Central memory CD4-positive, alpha-beta T cell (primary cell): ENCODE measurements around the gene CD6.

Experiments
- DNase-seq: peaks from one replicate; pipeline ENCODE4 v3.0.0; 2022

The CD6 gene

DNA sequence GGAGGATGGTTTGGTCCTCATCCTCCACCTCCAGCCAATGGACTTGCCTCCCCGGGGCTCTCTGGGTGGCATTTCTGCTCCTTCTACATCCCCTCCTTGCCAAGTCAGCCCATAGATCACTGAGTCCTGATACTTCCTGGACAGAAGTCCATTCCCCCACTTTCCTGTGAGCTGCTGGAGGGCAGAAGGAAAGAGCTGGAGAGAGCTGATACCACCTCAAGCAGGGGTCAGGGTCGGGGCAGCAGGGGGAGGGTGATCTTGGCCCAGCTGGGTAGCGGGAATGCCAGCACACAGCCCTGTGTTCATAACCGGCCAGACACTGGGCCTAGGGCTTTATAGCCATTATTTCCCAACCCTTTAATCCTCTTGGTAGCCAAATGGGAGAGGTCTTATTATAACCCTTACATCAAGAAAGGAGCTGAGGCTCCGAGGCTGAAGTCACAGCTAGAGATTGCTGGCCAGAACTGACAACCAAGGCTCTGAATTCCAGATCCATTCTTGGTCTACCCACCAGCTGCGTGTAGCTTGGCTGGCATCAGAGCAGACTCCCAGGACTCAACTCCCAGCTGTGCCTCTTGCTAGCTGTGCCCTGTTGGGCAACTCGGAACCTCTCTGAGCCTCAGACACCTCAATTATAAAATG, 39.9 kb downstream of the CD6 start:
- DNase-seq, result no peak

DNA sequence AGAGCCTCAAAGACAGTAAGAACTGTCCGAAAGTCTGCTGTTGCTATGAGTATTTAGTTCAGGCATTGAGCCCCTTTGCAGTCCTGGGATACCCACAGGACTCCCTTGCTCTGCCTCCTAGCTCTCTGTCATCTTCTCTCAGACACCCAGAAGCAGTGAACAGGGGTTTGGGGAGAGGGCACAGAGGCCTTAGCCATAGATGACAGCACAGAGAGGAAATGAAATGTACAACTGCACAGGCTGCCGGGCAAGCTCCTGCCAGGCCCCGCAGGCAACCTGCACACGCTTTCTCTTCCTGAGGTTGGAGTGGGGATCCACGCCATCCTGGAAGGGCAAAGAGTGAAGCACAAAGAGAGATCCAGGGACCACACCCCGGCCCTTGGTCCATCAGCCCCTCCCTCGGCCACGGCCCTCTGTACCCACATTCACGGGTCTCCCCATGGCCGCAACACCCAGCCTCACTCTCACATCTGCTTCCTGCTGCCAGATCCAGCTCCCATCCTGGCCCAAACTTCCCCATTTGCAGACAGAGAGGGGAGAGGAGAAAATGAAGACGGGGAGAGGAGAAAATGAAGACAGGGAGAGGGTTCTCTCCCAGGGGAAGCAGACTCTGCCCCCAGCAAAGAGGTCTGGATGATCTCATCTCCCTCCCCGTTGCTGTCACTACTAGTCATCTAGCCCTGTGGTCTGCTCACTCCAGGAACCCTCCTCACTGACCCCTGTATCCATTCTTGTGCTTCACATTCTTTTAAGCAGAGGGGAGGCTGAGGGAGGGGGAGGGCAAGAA, 40.7 kb downstream of the CD6 start:
- DNase-seq, result no peak

DNA sequence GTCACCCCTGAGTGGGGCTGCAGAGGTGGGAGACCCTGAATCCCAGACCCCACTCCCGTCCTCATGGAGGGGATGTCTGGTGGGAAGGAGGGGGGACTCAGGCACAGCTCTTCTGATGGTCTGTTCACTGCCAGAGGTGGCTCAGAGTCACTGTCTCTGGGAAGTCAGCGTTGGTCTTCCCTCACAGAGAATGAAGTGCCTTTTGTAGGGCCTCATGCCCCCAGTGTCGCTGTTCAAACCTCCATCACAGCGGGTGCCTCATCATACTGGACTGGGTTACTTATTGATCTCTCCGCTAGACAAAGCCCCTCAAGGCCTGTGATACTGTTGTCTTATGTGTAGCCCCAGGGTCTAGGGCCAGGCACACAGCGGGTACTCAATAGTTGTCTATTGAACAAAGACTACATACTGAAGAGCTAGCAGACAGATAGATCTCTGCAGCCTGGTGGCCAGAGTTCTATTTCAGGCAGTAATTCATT, 41.3 kb downstream of the CD6 start:
- no peak for DNase-seq

DNA sequence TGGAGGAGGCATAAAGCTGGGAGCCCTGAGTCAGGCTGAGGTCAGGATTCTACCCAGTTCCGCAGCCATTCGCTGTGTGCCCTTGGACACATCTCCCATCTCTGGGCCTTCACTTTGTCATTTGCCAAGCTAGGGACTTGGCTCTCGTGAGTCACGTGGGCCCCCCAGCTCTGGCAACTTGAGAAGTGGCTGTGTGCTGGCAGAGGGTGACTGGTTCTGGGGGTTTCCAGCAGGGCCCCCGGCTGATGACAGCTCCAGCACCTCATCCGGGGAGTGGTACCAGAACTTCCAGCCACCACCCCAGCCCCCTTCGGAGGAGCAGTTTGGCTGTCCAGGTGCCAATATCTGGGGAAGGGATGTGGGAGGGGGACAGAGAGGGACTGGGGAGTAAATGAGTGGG, 46.6 kb downstream of the CD6 start:
- DNase-seq, result no peak

DNA sequence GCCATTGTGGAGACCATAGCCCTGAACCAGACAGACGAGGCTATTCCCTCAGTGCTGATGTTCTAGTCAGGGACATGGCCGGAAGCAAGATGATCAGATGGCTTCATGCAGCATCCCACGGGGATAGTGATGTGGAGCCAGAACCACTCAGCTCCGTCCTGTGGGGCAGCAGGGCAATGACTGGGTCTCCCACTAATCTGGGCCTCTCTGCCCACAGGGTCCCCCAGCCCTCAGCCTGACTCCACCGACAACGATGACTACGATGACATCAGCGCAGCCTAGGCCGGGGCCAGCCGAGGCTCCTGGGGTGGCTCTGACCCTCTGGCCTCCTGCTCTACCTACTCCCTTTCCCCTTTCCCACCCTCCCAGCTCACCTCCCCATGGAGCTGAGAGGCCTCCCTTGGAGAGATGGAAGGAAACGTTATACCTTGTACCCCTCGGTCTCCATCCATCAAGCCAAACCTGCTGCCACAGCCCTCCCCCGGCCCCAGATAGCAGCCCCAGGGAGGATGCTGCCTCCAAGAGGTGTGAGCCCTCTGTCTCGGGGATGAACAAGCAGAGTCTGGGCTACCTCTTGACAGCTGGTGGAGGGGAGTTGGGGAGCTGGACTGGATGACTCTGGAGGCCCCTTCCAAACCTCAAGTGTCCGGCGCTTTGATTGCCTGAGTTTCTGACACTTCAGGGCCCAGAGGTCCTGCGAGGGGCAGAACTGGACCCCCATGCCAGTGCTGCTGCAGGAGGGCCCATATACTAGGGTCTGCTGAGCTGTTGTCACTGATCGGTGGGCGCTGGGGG, 47.8 kb downstream of the CD6 start:
- no peak for DNase-seq

DNA sequence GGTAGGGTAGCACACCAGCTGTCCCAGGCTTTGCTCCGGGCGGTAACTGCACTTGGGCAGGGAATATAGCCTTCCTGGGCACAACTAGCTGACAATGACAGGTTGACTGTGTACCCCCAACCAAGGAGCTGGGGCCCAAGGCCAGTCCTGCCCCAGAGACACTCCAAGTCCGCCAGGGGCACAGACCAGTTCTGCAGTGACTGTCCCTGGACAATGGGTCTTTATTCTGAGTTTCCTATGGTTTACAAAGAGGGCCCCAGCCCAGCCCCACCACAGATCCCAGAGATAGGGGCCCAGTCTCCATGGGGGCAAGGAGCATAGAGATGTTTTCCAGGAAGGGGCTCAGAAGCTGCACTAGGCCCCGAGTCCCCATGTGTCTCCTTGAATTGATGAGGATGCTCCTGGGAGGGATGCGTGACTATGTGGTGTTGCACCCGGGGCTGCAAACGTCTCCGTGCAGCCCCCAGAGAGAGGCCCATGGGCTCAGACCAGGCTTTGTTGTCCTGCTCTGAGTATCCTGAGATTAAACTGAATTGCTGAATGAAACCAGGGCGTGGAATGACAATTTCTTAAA, 48.4 kb downstream of the CD6 start:
- DNase-seq, result no peak

DNA sequence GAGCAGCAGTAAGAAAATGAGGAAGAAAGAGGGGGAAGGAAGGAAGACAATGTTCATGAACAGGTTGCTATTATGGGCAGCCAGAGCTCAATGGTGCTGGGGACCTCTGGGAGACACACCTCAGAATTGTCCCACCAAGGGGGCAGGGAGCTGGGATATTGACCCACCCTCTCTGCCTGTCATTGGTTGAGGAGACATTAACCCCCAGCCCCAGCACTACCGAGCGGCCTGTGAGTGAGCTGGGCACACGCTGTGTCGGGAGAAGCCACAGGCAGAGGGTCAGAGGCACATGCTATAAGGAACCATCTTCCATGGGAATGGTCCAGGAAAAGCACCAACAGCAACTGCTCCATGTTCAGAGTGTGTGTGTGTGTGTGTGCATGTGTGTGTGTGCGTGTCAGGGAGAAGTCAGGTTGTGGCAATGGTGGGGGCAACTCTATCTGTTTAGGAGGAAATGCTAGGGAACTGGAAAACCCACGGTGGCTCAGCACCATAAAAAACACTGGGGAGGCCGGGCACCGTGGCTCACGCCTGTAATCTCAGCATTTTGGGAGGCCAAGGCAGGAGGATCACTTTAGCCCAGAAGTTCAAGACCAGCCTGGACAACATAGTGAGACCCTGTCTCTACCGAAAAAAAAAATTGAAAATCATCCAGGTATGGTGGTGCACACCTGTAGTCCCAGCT, 49.2 kb downstream of the CD6 start:
- no peak for DNase-seq

DNA sequence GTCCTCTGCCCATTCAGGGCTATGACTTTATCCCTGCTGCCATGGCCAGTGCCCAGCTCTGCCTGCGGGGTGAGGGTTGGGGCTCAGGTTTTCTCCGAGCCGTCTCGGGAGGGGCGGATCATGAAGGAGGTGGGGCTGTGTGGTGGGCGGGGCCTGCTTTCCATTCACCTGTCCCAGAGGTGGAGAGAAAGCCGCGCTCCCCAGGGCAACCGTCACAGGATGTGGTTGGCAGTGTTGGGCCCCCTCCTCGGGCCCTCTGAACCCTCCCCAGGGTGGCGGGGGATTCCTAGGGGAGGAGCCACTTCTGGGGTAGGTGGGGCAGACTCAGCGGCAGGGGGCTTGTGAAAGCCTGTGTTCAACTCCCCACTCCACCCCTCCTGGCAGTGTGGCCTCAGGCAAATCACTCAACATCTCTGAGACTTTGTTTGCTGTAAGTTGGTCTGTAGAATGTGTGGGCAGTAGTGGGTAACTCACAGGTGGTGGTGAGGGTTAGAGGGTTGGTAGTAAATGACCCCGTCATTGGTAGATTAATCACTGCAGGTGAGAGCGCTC, 50.3 kb downstream of the CD6 start:
- peak; percentile 96 for DNase-seq

DNA sequence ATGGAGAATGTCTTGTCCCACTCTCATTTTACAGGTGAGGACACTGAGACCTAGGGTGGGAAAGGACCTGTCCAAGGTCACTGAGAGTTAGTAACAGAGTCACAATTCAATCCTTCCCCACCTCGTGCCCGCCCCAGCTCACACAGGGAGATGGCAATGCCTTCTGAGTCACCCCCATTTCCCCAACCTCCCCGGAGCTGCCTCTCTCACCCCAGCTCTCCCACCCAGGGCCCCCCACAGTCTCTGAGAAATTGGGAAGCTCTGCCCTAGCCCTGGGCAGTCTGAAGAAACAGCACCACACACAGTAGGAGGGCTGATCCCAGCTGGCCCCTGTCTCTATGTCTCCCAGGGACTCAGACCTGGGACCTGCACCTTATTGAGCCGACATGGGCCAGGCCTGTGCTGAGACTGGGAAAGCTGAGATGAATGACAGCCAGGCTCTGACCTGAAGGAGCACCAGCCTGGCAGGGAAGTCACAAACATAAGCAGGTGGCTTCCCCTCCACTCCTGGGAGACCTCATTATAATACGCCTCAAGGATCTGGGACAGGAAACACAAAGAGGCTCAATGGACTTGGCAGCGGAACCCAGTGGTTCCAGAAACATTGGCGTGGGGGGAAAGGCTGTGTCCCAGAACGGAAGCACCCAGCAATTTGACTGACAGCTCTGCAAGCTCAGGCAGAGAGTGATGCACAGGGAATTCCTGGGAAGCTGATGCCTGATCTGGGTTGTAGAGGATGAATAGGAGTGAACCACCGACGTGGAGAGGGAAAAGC, 51.0 kb downstream of the CD6 start:
- DNase-seq, result no peak

DNA sequence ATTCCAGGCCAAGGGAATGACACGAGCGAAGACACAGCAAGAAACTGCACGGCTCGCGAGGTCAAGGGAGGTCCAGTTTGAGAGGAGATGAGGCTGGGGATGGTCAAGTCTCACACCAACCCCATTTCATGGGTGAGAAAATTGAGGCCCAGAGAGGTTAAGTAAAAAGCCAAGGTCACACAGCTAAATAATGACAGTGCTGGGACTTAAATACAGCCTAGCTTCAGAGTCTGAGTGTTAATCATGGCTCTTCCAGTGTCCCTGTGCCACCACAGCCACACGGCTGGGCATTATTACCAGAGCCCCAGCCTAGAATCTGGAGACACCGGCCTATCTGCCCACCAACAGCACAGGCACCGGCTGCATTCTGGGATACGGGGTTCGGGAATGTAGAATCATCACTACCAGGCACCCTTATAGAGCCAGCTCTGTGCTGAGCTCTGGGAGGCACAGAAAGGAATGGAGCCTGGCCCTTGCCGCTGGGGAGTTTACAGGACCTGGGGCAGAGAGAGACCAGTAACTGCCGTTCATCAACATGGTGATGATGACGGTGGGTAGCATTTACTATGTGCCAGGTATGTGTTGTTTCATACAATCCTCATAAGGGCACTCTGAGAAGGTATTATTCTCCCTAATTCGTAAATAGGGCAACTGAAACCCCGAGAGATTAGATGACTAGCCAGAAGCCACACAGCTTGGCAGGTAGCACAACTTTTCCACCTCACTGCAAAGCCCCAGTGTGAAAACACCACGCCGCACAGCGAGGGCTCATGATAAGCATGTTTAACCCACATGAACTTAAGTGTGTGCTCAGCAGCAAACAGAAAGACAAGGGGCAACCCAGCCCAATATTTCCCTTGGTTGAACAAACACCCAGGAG, 51.8 kb downstream of the CD6 start:
- DNase-seq, result peak; percentile 68

DNA sequence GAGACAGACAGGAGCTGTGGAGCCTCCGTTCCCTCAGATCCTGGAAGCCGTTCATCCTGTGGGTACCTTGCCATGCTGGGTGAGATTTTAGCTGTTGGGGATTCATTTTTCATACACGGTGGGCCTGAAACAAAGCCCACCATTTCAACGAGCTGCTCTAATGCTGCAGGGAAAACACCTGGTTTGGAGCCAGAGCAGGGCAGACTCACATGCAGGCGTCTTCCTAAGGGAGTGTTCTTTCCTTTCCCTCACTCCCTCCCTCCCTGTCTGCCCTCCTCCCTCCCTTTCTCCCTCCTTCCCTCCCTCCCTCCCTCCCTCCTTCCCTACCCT, 52.5 kb downstream of the CD6 start:
- no peak for DNase-seq

DNA sequence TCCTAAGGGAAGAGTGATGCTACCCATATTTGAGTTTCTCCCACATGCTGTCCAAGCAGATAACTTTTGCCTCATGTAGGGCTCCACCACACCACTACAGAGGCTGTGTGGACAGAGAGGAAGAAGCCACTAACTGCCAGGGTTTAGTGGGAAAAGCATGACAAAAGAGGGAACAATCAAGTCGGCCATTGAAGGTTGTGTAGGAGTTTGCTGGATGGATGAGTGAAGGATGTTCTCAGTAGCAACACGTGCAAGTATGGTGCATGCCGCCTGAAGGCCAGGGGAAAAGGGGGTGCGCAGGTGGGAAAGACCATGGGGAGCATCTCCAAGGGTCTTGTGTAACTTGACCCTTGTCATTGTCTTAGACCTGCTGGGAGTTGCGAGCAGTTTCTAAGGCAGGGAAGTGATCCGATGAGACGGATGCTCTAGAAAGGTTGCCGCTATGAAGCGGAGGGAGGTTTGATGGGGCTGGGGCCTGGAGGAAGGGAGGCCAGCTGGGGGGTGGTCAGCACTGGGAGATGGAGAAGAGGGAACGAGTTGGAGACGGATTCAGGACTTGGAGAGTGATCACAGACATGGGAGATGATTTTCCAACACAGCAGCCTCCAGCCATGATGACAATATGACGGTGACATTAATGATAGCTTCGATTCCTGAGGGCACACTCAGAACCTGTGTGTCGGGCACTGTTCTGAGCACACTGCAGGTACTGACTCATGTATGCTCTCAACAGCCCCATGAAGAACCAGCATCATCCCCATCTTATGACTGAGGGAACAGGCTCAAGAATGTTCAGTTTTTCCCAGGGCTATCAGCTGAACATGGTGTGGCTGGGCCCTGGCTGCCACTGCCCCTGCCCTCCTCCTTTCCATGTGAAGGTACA, 53.7 kb downstream of the CD6 start:
- no peak for DNase-seq

DNA sequence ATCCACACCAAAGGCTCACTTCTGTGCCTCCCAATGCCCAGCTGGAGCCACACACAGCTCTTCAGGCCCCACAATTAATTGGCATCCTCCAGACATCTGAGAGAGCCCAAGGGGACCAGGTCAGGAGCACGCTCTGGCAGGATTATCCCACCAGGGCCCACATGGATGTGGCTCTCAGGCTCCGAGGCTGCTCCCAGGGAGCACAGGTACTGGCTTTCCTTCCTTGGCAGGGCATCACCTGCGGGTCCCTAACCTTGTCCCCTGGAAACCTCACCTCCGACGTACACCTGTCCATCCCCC, 54.3 kb downstream of the CD6 start:
- DNase-seq, result no peak

DNA sequence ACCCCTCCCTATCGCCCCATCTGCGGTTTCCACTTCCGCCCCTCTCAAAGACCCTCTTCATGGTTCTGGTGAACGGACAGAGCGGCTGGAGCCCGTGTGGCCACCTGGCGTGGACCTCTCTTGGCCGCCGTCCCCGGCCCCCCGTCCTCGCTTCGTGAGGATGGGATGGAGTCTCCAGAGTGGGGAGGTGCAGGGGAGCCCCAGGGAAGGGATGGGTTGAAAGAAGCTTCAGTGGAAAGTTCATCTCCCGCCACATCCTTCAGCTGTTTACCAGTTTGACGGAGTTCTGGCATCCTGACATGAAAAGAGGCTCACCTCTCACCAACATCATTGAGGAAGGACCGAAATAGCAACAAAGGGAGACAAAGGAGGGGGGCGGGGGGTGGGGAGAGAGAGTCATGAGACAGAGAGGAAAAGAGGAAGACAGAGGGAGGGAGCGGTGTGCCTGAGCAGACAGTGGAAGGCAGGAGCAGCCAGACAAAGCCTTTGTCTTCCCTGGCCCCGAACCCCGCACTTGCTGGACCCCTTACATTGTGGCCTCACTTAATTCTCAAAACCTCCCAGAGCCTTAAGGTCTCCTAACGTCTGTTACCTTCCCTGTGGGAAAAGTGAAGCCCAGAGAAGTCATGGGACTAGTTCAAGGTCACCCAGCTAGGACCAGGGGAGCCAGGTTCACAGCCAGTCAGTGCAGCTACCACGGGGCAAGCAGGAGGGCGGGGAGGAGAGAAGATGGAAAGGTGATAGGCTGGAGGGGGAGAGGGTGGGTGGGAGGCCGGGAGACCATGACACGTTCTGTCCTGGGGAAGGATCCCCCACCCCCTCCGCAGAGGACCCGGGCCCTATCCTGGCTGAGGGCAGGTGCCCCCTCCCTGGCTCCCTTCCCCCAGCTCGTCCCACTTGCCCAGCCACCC, 54.9 kb downstream of the CD6 start:
- DNase-seq, result peak; percentile 86

DNA sequence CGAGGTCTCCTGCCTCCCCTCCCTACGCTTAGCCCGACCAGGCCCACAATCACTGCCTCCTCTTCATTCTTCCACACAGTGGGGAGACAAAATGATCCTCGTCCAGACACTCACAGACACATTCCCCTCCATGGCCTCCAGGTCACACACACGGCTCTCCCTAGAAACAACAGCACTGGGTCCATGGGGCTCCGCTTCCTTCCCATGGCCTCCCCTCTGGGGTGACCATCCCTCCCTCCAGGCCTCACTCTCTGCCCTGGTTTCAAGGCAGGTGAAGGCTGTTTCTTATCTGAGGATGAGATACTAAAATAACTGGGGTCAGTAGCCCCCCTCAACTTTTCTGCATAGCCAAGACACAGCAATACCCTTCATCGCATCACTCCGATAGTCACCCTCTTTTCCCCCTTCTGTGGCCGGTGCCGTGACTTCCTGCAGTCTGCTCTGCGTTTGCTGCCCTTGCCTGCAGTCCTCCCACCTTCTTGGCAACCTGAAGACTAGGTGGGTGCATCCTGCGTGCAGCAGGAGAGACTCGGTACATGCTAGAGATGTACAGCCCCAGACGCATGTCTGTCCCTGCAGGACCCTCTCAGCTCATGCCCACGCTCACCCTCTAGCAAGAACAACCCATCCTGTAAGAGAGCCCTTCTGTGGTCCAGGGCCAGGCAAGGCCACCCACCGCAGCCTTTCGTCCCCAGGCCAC, 55.8 kb downstream of the CD6 start:
- no peak for DNase-seq

DNA sequence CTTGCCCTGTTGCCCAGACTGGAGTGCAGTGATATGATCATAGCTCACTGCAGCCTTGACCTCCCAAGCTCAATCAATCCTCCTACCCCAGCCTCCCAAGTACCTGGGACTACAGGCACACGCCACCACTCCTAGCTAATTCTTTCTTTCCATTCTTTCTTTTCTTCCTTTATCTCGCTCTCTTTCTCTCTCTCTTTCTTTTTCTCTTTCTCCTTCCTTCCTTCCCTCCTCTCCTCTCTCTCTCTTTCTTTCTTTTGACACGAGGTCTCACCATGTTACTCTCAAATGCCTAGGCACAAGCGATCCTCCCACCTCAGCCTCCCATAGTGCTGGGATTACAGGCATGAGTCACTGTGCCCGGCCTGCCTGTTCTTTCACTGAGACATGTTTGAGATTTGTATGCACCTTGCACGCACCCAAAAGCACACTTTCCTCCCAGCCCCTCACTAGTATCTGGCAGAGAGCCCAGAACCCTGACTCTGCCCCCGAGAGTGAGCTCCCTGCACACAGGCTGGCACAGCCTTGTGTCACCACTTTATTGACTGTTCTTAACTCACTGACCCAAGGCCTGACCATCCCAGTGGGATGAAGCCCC, 56.8 kb downstream of the CD6 start:
- no peak for DNase-seq

DNA sequence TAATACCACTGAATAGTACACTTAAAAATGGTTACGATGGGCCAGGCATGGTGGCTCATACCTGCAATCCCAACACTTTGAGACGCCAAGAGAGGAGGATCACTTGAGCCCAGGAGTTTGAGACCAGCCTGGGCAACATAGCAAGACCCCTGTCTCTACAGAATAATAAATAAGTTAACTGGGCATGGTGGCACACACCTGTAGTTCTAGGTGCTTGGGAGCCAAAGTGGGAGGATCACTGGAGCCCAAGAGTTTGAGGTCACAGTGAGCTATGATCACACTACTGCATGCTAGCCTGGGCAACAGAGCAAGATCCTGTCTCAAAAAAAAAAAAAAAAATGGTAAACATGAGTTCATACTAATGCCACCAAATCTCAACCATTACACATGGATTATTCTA, 61.3 kb downstream of the CD6 start:
- no peak for DNase-seq

DNA sequence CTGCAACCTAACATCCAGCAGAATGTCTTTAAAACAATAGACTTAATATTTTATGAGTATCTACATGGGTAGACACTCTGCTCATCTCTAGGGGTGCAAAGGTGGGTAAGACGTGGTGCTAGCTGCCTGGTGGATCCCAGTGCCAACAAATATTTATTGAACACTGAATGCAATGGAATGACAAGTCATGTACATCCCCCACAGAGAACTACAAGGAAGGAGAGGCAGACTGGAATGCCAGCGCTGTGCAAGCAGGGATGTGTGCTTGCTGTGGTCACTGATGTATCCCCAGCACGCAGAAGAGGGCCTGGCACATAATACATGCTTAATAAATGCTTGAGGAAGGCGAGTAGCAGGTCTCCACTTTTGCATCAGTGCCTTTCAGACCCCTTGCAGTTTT, 61.9 kb downstream of the CD6 start:
- no peak for DNase-seq
